A673 (cell line): Measurements from ENCODE around the gene ANKLE2.
"Not testable (repeated sequence)": the region's sequence is repeated elsewhere in the genome, so short reads cannot be mapped to it uniquely, and the experiment has no call there.

Experiments
- CTCF ChIP-seq: fragments of 300-800, 200-600 bp; sonication (generic); conservative IDR thresholded peaks from 2 replicates; pipeline ENCODE4 v1.5.1; 2017; ENCODE audit warnings: low read depth, mild to moderate bottlenecking, antibody characterized with exemption, low read length, moderate library complexity, mixed read lengths
- EZH2 ChIP-seq: fragments of 200-600 bp; sonication (generic); IDR thresholded peaks from 2 replicates; pipeline ENCODE4 v1.6.1; 2017; ENCODE audit warnings: borderline replicate concordance, low read depth, mild to moderate bottlenecking, mixed read lengths, antibody characterized with exemption, low read length; ENCODE audit not compliant: poor library complexity, severe bottlenecking

- TF ChIP-seq CTCF, EZH2: not testable (repeated sequence)
These were observed 30.3 kb upstream of the ANKLE2 start for GRCh38 chr12:132791940-132792339.
